ENCODE data around the gene LSM7.

Gene LSM7

GRCh38 chr19:2275588-2276428 lies 52.6 kb downstream of the LSM7 start:
- no peak for DNase-seq

- DNase-seq = peak; percentile 74
Measured at GRCh38 chr19:2274931-2275535, 53.4 kb downstream of the LSM7 start.

GRCh38 chr19:2274185-2274711 lies 54.1 kb downstream of the LSM7 start:
- DNase-seq = no peak

GRCh38 chr19:2273356-2274184 lies 54.8 kb downstream of the LSM7 start:
- peak; percentile 91 for DNase-seq

Data from activated CD8-positive, alpha-beta memory T cell treated with anti-CD3 and anti-CD28 coated beads for 24 hours (primary cell).